Endometrium (tissue), 2 donors: Measurements from ENCODE around the gene KSR1.
"Not testable (repeated sequence)": the region's sequence is repeated elsewhere in the genome, so short reads cannot be mapped to it uniquely, and the experiment has no call there.

Experiments
- FAIRE-seq: peaks from 2 replicates; lab custom pipeline; 2012; peaks lifted over from hg19 to GRCh38; lab: Jason Lieb, UNC
- donor health status: control.
- donor health status: control.

KSR1 gene

GRCh38 chr17:27494192-27495091 lies 38.2 kb downstream of the KSR1 start:
- no peak for FAIRE-seq

- no peak for FAIRE-seq
These were observed 39.2 kb downstream of the KSR1 start for GRCh38 chr17:27495460-27495859.

DNA sequence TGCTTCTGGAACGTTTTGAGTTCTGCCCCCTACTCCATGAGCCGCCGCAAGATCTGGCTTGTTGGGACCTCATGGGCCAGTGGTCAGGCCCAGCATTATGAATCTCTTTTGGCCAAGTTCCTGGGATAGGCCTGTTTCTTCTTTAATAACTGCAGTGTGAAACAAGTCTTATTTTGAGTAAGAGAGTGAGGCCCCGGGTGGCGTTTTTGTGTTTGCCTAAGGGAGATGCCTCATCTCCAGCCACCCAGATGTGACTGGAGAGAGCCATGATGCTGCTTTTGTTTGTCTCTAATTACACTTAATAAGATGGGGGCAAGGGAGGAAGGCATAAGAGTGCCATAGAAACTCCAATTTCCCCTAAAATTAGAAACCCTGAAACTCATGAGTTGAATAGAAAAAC lies 39.8 kb downstream of the KSR1 start:
- no peak for FAIRE-seq

DNA sequence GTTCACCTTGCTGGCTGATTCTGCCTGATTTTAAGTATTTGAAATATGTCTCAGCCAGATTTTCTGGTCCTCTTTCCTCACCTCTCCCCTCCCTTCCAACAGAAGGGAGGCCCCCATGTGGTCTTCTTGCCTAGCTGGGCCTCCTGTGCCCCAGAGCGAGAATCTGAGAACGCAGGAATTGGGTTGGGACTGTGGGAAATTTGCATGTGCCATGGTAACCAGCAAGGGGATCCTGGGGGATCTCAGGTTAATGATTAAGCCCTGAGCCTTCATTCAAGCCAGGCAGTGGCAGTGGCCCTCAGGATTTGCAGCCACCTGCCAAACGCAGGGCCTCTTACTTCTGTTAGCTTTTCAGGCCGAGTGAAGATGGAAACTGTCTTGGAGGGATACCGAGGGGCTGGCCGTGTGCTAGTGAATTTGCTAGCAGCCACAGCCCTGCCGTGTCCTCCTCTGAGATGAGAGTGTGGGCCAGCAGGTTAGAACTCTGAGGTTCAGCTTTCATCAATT lies 40.2 kb downstream of the KSR1 start:
- FAIRE-seq: no peak

GRCh38 chr17:27496971-27497370 lies 40.7 kb downstream of the KSR1 start:
- FAIRE-seq: no peak

GRCh38 chr17:27497696-27498095 lies 41.4 kb downstream of the KSR1 start:
- no peak for FAIRE-seq

GRCh38 chr17:27498615-27499309 lies 42.5 kb downstream of the KSR1 start:
- FAIRE-seq: no peak

DNA sequence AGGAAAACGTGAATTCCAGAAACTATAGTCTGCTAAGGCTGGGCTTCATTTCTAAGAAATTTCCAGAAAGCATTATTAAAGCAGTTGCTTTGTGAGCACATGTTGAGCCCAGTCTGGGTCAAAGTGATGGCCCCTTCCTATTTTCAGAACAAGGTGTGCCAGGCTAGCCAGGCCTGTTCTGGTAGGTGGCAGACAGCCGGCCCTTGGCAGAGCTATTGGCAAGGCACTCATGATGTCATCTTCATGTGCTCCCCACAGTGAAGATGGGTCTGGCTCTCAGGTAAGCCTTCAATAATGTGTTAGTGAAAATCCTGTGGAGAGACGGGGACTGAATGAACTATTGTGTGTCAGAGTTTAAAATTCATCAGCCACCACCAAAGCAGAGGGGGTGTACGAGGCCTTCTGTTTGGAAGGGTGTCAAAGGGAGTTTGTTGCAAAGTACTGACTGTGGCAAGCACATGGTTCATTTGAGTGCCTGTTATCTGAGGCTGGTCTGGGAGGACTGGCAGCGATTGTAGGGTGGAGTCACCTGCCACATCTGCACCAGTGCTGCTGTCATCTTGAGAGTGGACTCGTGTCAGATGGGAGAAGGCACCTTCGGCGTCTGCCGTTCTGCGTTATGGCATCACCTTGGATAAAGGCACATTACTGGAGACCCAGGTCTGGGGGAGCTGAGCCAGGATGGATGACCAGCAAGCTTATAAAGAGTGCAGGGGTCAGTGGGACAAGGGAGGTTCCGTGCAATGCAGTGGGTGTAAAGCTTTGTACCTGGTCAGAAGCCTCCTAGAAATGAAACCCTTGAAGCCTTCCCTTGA lies 43.4 kb downstream of the KSR1 start:
- FAIRE-seq: no peak

GRCh38 chr17:27501338-27501737 lies 45.1 kb downstream of the KSR1 start:
- not testable (repeated sequence) for FAIRE-seq

DNA sequence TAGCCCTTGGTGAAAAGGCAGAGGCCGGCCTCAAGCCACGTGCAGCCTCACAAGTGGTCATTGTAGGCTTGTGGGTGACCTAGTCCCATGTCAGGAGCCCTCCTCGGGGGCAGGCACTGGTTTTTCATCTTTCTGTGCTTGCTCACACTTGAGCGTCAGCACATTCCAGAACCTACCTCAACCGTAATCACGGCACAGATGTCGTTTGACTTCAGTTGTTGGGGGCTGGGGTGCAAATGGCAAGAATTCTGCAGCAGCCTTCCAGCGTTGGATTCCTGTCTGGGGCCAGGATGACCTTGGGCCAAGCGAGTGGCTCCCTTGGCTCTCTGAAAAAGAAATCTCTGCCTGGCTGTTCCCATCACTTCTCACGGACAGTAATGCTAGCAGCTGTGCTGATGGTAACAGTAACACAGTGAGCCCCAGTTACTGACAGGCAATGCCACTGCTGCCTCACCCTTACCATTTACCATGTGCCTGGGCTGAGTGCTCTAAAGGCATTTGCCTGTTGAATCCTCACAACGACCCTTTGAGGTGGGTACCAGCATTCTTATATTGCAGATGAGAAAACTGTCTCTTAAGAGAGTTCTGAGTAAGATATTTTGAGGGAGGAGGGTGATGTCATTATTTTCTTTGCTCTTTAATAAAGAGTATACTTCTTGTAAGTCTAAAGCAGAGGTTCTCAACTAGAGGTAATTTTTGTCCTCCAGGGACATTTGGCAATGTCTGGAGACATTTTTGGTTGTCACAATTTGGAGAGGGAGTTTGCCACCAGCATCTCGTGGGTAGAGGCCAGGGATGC lies 46.5 kb downstream of the KSR1 start:
- FAIRE-seq: no peak

GRCh38 chr17:27503611-27504010 lies 47.4 kb downstream of the KSR1 start:
- no peak for FAIRE-seq

GRCh38 chr17:27504188-27504995 lies 48.1 kb downstream of the KSR1 start:
- no peak for FAIRE-seq

GRCh38 chr17:27506348-27507218 lies 50.3 kb downstream of the KSR1 start:
- no peak for FAIRE-seq

- no peak for FAIRE-seq
These were observed 55.1 kb downstream of the KSR1 start for GRCh38 chr17:27511168-27511883.

DNA sequence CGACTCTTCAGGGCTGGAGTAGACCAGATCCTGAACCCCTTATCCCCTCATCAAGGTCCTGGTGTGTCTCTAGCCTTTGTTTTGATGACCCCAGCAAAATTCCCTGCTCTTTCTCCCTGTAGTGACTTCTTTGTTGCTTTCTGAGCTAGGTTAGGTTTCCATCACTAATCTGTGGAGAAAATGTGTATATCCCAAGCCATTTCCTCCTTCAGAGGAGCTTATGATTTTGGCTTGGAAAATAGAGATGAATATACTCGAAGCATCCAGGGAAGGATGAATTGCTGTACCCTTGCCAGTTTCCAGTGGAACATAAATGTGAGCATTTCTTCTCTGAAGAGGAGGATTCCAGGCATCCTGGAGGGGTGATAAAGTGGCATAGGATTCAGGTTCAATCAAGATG lies 55.8 kb downstream of the KSR1 start:
- no peak for FAIRE-seq

- no peak for FAIRE-seq
These were observed 56.5 kb downstream of the KSR1 start for GRCh38 chr17:27512511-27513346.

DNA sequence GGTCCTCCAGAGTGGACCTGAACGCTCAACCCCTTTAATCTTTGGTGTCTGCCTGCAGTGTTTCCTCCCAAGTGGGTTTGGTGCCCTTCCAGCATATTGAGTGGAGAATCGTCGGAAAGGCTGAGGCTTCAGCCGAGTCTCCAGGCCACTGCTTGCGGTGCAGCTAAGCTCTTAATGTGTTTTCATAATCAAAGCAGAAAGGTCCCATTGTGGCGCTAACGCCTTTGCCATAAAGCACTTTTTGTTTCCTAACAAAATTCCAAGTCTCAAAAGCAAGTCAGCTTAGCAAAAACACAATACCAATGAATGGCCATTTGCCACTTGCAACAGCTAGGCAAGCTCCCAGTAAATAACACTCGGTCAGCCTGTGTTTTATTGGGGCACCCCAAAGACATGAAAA lies 57.6 kb downstream of the KSR1 start:
- FAIRE-seq: no peak
